Heart right ventricle (tissue), 16 donors: ENCODE measurements around the gene MUC4. TPM values are rescaled to one million over a fixed set of nuclear protein-coding genes. Genes with fewer than 3 reads are reported as not detected.

ENCODE experiments used
- ATAC-seq, 8 donors: fragments of 200-7000 bp; cut with Tn5 transposase; one replicate each; pipeline ENCODE4 v1.9.1; 2020; ENCODE audit warnings: mild to moderate bottlenecking in 8 of 8, moderate library complexity in 8 of 8, moderate number of reproducible peaks in 1 of 8
- DNase-seq, 2 donors: peaks; one replicate each; pipeline ENCODE4 v3.0.0-alpha.2; 2020
- H3K27ac ChIP-seq, 10 donors: fragments of 200-600 bp; sonication (generic) in 2 of 10; one replicate each; pipeline versions ENCODE4 v1.5.0 to v1.8.0; 2020 to 2022; ENCODE audit warnings: mild to moderate bottlenecking in 3 of 10
- H3K27me3 ChIP-seq, 7 donors: fragments of 200-600 bp; one replicate each; pipeline ENCODE4 v1.8.0; 2021 to 2022; ENCODE audit warnings: mild to moderate bottlenecking in 2 of 7
- H3K36me3 ChIP-seq, 9 donors: fragments of 200-600 bp; sonication (generic) in 1 of 9; one replicate each; pipeline versions ENCODE4 v1.5.0 to v1.8.0; 2020 to 2022; ENCODE audit warnings: mild to moderate bottlenecking in 2 of 9
- H3K4me1 ChIP-seq, 9 donors: fragments of 200-600 bp; sonication (generic) in 1 of 9; one replicate each; pipeline versions ENCODE4 v1.5.0 to v1.8.0; 2020 to 2022; ENCODE audit warnings: mild to moderate bottlenecking in 4 of 9
- H3K4me3 ChIP-seq, 10 donors: fragments of 200-600 bp; sonication (generic) in 2 of 10; one replicate each; pipeline versions ENCODE4 v1.5.0 to v1.8.0; 2020 to 2022; ENCODE audit warnings: mild to moderate bottlenecking in 7 of 10, moderate library complexity in 2 of 10
- H3K9me3 ChIP-seq, 11 donors: fragments of 200-600 bp in 10 of 11; sonication (generic) in 2 of 11; one replicate each; pipeline versions ENCODE4 v1.5.0 to v1.8.0; 2013 to 2022; ENCODE audit warnings: mild to moderate bottlenecking in 2 of 11, control low read depth in 1 of 11, moderate library complexity in 1 of 11
- WGBS, 2 donors: extraction: QIAGEN DNeasy Blood & Tissue Kit; methylation state at CpG; one replicate each; pipeline ENCODE4 v1.1.7; 2013; ENCODE audit warnings: inconsistent platforms in 1 of 2; 5-methylcytosine and 5-hydroxymethylcytosine counted together
- intact Hi-C, 10 donors: fragments of 100-400 bp; cut with DNase I; formaldehyde crosslinking; loops; one replicate each; pipeline versions ENCODE4 v1.11.1 to v1.14.2; 2022
- polyA plus RNA-seq, 2 donors: library from polyadenylated mRNA; stranded (reverse); fragments of 200-250 nt; gene quantifications; one replicate each; pipeline ENCODE4 v1.2.3, GENCODE V29; 2013
- total RNA-seq, 10 donors: library from RNA; stranded (reverse); fragmentation: NEBNext Ultra II Directional in 3 of 10; extraction: Animal tissue kit (Norgen Biotek cat#: 25700) in 3 of 10; gene quantifications; one replicate each; pipeline versions ENCODE4 v1.2.1 to v1.2.4, GENCODE V29; 2021 to 2023
- TF ChIP-seq, protein P1 (sequence below), 9 donors: fragments of 200-600 bp; sonication (generic) in 2 of 9; IDR thresholded peaks; one replicate each; pipeline versions ENCODE4 v1.5.0 to v1.8.0; 2021 to 2022; ENCODE audit warnings: antibody characterized with exemption in 9 of 9, mild to moderate bottlenecking in 5 of 9, moderate library complexity in 1 of 9
- donor health status: Arrhythmogenic right ventricular cardiomyopathy.
- donor health status: ischemic (EF 13 %, LVEDD 7.1; RV severe dilation, severe dysfunction).
- donor health status: healthy with polysubstance abuse.
- donor health status: DM: no; HTN: yes; CAD: no.
- donor health status: DM: no; HTN: no; CAD: no.
- donor health status: ischemic (EF 25% LVEDD 6.9; RV normal size, moderate dysfunction).
- donor health status: ischemic (EF 25% LVEDD 5.7; RV mildly dilated, moderate dysfunction).
- donor health status: healthy.
- donor health status: DM: yes; HTN: yes; CAD: no.
- donor health status: Ischemic cardiomyopathy.
- donor health status: ischemic (EF 35%, LVEDD 5.7; RV mildly dilated, moderate dysfunction).
- donor health status: nonischemic (EF 11% LVEDD 7.7; RV severe dilation, severe dysfunction).
- donor health status: DM: yes; HTN: yes; CAD: no.
- donor health status: PGD.
- donor health status: ischemic (EF 29% LVEDD 5.4; RV normal size, mild dysfunction).
- donor health status: nonischemic (EF 23%, LVEDD 6.1; RV moderate dilation, normal function).

MUC4 gene
- total and polyA plus RNA-seq, 12 donors: 0.01 TPM; not detected in 11

DNA sequence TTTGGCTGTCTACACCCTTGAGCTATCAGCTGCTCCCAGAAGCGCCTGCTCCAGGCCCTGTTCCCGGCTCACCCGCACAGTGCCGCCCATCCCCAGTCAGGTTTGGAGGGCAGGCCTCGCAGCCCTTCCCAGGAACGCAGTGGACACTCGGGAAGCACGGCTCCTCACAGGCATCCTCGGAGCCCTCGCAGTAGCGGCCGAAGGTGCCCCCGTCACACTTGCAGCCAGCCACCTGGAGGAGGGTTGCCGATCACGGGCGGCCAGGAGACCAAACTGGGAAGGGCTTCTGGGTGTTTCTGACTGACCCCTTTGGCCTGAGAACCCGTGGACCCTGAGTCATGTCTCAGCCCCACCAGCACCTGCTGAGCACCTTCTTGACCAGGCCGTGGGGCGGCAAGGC, 57.6 kb downstream of the MUC4 start:
- no peak for ATAC-seq
- TF ChIP-seq, protein P1, sequence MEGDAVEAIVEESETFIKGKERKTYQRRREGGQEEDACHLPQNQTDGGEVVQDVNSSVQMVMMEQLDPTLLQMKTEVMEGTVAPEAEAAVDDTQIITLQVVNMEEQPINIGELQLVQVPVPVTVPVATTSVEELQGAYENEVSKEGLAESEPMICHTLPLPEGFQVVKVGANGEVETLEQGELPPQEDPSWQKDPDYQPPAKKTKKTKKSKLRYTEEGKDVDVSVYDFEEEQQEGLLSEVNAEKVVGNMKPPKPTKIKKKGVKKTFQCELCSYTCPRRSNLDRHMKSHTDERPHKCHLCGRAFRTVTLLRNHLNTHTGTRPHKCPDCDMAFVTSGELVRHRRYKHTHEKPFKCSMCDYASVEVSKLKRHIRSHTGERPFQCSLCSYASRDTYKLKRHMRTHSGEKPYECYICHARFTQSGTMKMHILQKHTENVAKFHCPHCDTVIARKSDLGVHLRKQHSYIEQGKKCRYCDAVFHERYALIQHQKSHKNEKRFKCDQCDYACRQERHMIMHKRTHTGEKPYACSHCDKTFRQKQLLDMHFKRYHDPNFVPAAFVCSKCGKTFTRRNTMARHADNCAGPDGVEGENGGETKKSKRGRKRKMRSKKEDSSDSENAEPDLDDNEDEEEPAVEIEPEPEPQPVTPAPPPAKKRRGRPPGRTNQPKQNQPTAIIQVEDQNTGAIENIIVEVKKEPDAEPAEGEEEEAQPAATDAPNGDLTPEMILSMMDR (IDR thresholded peaks at IDR 0.05): no peak
- WGBS, 2 donors: 91 to 95% methylated on average over 19 of the region's 19 CpGs
- Histone ChIP-seq H3K27ac (no peak overlapping the region), H3K4me1 (peaks cover 0 to 15% (median 10%) of the 10 kb centered on the region in 9 donors), H3K9me3 (no peaks in the 10 kb centered on the region), H3K4me3 (no peak overlapping the region), H3K36me3 (no peaks in the 10 kb centered on the region), H3K27me3 (peaks cover 0 to 48% (median 27%) of the 10 kb centered on the region in 7 donors)
- no peak for DNase-seq
- intact Hi-C loops: no loop called here

DNA sequence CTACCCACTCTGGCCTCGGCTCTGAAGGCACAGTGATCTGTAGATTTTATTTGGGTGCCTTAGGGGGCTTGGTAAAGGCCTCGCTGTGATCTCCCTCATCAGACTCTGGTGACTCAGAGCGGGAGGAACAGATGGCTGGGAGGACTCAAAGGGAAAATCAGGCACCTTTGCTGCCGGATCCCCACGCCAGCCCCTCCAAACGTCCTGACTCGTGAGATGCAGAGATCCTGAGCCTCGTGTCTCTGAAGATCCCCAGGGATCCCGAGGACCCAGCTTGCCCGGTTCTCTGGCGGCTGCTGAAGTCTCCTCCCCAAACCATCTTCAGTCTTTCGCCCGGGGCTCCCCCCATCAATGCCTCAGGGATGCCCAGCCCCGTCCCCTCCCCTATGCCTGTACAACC, 58.1 kb downstream of the MUC4 start:
- Histone ChIP-seq H3K4me3 (no peak overlapping the region), H3K27me3 (peaks cover 0 to 45% (median 25%) of the 10 kb centered on the region in 7 donors), H3K27ac (no peak overlapping the region), H3K36me3 (no peaks in the 10 kb centered on the region), H3K4me1 (peaks cover 0 to 15% (median 10%) of the 10 kb centered on the region in 9 donors), H3K9me3 (no peaks in the 10 kb centered on the region)
- intact Hi-C loops: no loop called here
- DNase-seq (no peak), ATAC-seq (no peak)
- TF ChIP-seq, protein P1 (IDR thresholded peaks at IDR 0.05): no peak
- WGBS, 2 donors: 81 to 87% methylated on average over 14 of the region's 14 CpGs

DNA sequence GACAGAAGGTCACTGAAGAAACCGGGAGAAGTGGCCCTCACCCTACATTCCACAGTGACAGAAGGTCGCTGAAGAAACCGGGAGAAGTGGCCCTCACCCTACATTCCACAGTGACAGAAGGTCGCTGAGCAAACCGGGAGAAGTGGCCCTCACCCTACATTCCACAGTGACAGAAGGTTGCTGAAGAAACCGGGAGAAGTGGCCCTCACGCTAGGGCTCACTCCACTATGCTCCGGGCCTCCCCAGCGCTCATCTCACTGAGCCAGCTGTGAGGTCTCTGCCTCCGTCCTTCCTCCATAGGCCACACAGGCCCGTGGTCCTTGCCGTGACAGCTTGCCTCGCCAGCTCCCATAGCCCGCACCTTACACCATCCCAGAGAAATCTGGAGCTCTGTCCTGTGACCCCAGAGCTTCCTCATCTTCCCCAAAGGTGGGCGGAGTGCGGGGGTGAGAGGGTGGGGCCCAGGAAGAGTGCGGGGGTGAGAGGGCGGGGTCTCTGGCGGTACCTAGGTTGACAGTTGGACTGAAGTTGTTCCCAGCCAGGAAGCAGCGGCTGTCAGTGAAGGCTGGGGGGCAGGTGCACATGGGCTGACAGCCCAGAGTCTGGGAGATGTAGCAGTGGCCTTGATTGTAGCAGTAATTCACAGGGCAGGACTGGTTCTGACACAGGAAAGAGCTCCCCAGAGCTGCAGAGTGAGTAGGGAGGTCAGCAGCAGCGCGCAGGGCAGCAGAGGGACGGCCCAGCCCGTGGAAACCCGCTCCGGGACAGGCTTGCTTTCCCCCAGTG, 59.0 kb downstream of the MUC4 start:
- DNase-seq (no peak), ATAC-seq (no peak)
- no peaks in the 10 kb centered on the region for H3K9me3 ChIP-seq
- peaks cover 0 to 45% (median 22%) of the 10 kb centered on the region in 7 donors for H3K27me3 ChIP-seq
- TF ChIP-seq, protein P1 (IDR thresholded peaks at IDR 0.05): no peak
- 78 to 80% methylated on average over 26 of the region's 26 CpGs for WGBS, 2 donors
- no peak overlapping the region for H3K4me3 ChIP-seq
- peaks cover 0 to 14% (median 8%) of the 10 kb centered on the region in 9 donors for H3K4me1 ChIP-seq
- H3K36me3 ChIP-seq: no peaks in the 10 kb centered on the region
- intact Hi-C loops: no loop called here
- no peak overlapping the region for H3K27ac ChIP-seq

DNA sequence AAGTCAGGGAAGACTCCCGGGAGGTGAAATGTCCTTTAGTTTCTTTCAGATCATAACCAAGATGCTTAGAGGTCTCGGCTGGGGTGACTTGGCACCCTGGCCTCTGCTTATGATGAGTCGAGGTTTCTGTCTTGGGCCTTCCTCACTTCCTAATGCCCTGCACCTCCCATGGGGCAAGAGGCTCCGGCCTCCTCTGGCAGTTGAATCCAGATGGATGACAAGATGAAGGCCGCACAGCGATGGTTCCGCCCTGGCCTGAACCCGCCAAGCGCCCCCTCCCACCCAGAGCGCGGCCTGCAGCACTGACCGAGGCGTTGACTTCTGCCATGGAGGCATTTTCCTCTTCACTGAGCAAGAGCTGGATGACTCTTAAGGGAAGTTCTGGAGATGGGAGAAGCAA, 59.7 kb downstream of the MUC4 start:
- intact Hi-C loops: no loop called here
- TF ChIP-seq, protein P1 (IDR thresholded peaks at IDR 0.05): no peak
- Histone ChIP-seq H3K9me3 (no peaks in the 10 kb centered on the region), H3K4me1 (peaks cover 0 to 9% (median 1%) of the 10 kb centered on the region in 9 donors), H3K4me3 (no peak overlapping the region), H3K36me3 (no peaks in the 10 kb centered on the region), H3K27ac (no peak overlapping the region), H3K27me3 (peaks cover 0 to 44% (median 16%) of the 10 kb centered on the region in 7 donors)
- DNase-seq (no peak), ATAC-seq (no peak)
- 89 to 90% methylated on average over 13 of the region's 13 CpGs for WGBS, 2 donors
